Suprapubic skin (tissue), 4 donors: ENCODE data around the gene ALPL. TPM values are rescaled to one million over a fixed set of nuclear protein-coding genes. Genes with fewer than 3 reads are reported as not detected.

ENCODE experiments used
- DNase-seq, 2 donors: peaks; one replicate each; pipeline ENCODE4 v3.0.0-alpha.2; 2019; ENCODE audit warnings: low spot score in 2 of 2
- H3K27ac ChIP-seq: fragments of 200-600 bp; sonication (generic); one replicate; pipeline ENCODE4 v1.5.1; 2019
- H3K27me3 ChIP-seq: fragments of 200-600 bp; sonication (generic); one replicate; pipeline ENCODE4 v1.5.1; 2019
- H3K36me3 ChIP-seq: fragments of 200-600 bp; sonication (generic); one replicate; pipeline ENCODE4 v1.5.1; 2019
- H3K4me1 ChIP-seq: fragments of 200-600 bp; sonication (generic); one replicate; pipeline ENCODE4 v1.5.1; 2019
- H3K4me3 ChIP-seq: fragments of 200-600 bp; sonication (generic); one replicate; pipeline ENCODE4 v1.5.1; 2019; ENCODE audit warnings: mild to moderate bottlenecking
- H3K9me3 ChIP-seq: fragments of 200-600 bp; sonication (generic); one replicate; pipeline ENCODE4 v1.5.1; 2019
- CTCF ChIP-seq, 2 donors: fragments of 200-600 bp in 1 of 2; fragments of 450-650 bp in 1 of 2; sonication (generic) in 1 of 2; IDR thresholded peaks; one replicate each; pipeline ENCODE4 v1.5.1; 2016 to 2019; ENCODE audit warnings: antibody characterized with exemption in 2 of 2, mild to moderate bottlenecking in 1 of 2, moderate library complexity in 1 of 2
- EP300 ChIP-seq: sonication (generic); formaldehyde crosslinking; IDR thresholded peaks from one replicate; pipeline ENCODE4 v1.6.1; 2017; ENCODE audit warnings: antibody characterized with exemption
- POLR2A ChIP-seq, 2 donors: fragments of 450-650 bp; IDR thresholded peaks; one replicate each; pipeline ENCODE4 v1.6.1; 2017; ENCODE audit warnings: antibody characterized with exemption in 2 of 2, mild to moderate bottlenecking in 2 of 2, moderate library complexity in 2 of 2
- POLR2AphosphoS5 ChIP-seq, 3 donors: sonication (generic); formaldehyde crosslinking; IDR thresholded peaks; one replicate each; pipeline ENCODE4 v1.6.1; 2017; ENCODE audit warnings: antibody characterized with exemption in 3 of 3
- WGBS: methylation state at CpG from one replicate; pipeline ENCODE4 v1.1.5; 2018; 5-methylcytosine and 5-hydroxymethylcytosine counted together
- total RNA-seq, 4 donors: library from RNA; depleted of rRNA; stranded (reverse); fragments of >200 nt; gene quantifications; one replicate each; pipeline ENCODE4 v1.1.0, GENCODE V29; 2016

Gene ALPL
- total RNA-seq, 4 donors from 2014 or later, result 5.1 to 9.7 (median 6.0) TPM

- H3K27me3 ChIP-seq, result no peaks in the 10 kb centered on the region
- H3K4me3 ChIP-seq, result no peak overlapping the region
- WGBS, result 93% methylated on average over 5 of the region's 5 CpGs
- no peak for DNase-seq
- TF ChIP-seq POLR2AphosphoS5 (IDR thresholded peaks at IDR 0.05) (no peak), POLR2A (IDR thresholded peaks at IDR 0.05) (no peak), CTCF (IDR thresholded peaks at IDR 0.05) (no peak), EP300 (no peak)
- peaks cover 9% of the 10 kb centered on the region for H3K4me1 ChIP-seq
- H3K27ac ChIP-seq, result no peak overlapping the region
- no peaks in the 10 kb centered on the region for H3K36me3 ChIP-seq
- no peaks in the 10 kb centered on the region for H3K9me3 ChIP-seq
Measured at GRCh38 chr1:21531241-21531640, 22.0 kb downstream of the ALPL start.

- TF ChIP-seq POLR2AphosphoS5 (IDR thresholded peaks at IDR 0.05), result no peak
- no peak for TF ChIP-seq EP300
- no peak for TF ChIP-seq POLR2A (IDR thresholded peaks at IDR 0.05)
- TF ChIP-seq CTCF (IDR thresholded peaks at IDR 0.05), result no peak
- no peak for DNase-seq
- Histone ChIP-seq H3K4me3 (no peak overlapping the region), H3K36me3 (no peaks in the 10 kb centered on the region), H3K27ac (no peak overlapping the region), H3K4me1 (peaks cover 11% of the 10 kb centered on the region), H3K27me3 (peaks cover 4% of the 10 kb centered on the region), H3K9me3 (no peaks in the 10 kb centered on the region)
- WGBS, result 68% methylated on average over 3 of the region's 3 CpGs
Measured at GRCh38 chr1:21532496-21532895, 23.3 kb downstream of the ALPL start.

- 82% methylated on average over 4 of the region's 4 CpGs for WGBS
- no peaks in the 10 kb centered on the region for H3K36me3 ChIP-seq
- peaks cover 6% of the 10 kb centered on the region for H3K27me3 ChIP-seq
- H3K4me3 ChIP-seq, result no peak overlapping the region
- no peak for DNase-seq
- TF ChIP-seq CTCF (IDR thresholded peaks at IDR 0.05), result no peak
- TF ChIP-seq EP300, result no peak
- H3K27ac ChIP-seq, result no peak overlapping the region
- peaks cover 16% of the 10 kb centered on the region for H3K4me1 ChIP-seq
- no peaks in the 10 kb centered on the region for H3K9me3 ChIP-seq
Measured at GRCh38 chr1:21532992-21533534, 23.8 kb downstream of the ALPL start.

GRCh38 chr1:21534146-21534545 is 24.9 kb downstream of the ALPL start:
- 97% methylated on average over 5 of the region's 5 CpGs for WGBS
- H3K4me1 ChIP-seq, result peaks cover 20% of the 10 kb centered on the region
- no peak overlapping the region for H3K4me3 ChIP-seq
- H3K27ac ChIP-seq, result no peak overlapping the region
- DNase-seq, result no peak
- no peaks in the 10 kb centered on the region for H3K36me3 ChIP-seq
- TF ChIP-seq POLR2A (IDR thresholded peaks at IDR 0.05), result no peak
- TF ChIP-seq POLR2AphosphoS5 (IDR thresholded peaks at IDR 0.05), result no peak
- no peak for TF ChIP-seq CTCF (IDR thresholded peaks at IDR 0.05)
- TF ChIP-seq EP300, result no peak
- peaks cover 10% of the 10 kb centered on the region for H3K27me3 ChIP-seq
- no peaks in the 10 kb centered on the region for H3K9me3 ChIP-seq

- TF ChIP-seq POLR2A (IDR thresholded peaks at IDR 0.05) (no peak), CTCF (IDR thresholded peaks at IDR 0.05) (peak; percentile 5 to 32)
- H3K27ac ChIP-seq, result no peak overlapping the region
- no peak overlapping the region for H3K4me3 ChIP-seq
- H3K27me3 ChIP-seq, result peaks cover 10% of the 10 kb centered on the region
- 52% methylated on average over 11 of the region's 11 CpGs for WGBS
- H3K36me3 ChIP-seq, result no peaks in the 10 kb centered on the region
- no peaks in the 10 kb centered on the region for H3K9me3 ChIP-seq
- no peak for DNase-seq
- H3K4me1 ChIP-seq, result peaks cover 20% of the 10 kb centered on the region
Measured at GRCh38 chr1:21534674-21535378, 25.6 kb downstream of the ALPL start.
